ENCODE measurements around the gene BLMH. TPM values are rescaled to one million over a fixed set of nuclear protein-coding genes. Genes with fewer than 3 reads are reported as not detected.

Gene BLMH
- total RNA-seq, 1 donor from 2014 or later = 98.8 TPM

DNA sequence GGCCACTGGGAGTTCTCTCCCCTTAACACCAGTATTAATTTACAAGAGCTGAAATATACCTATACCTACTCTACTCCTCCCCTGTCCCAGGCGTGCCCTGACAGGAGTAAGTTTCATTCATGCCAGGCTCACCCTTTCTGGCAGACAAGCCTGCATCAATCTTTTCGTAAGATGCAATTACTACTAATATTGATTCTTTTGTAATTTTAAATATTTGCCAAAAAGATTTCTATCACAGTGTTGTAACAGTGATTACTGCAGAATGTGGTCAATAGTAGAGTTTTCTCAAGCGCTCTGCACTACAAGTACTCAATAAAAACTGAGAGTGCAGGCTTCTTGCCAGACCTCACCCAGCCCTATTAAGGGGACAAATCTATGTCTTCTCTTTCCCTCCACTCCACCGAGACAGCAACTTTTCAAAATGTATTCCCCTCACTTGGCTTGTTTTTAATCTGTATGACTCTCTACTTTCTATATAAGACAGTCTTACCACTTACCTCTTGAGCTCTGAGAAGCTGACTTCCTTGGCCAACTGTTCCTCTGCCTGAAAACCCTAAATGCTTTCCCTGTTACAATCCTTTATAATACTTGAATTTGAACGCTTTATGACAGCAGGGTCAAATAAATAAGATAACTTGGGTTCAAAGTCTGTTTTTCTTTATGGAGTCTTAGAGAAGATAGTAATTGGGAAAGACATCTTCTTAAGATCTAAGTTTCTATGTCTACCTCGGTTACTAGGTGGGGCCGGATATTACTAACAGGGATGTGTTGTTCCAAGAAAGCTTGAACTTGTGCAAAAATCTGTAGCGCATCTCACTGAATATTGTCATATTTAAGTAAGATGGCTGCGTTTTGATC lies 42.0 kb upstream of the BLMH start, which contains the start of gene TMIGD1:
TMIGD1 (minus strand) TSS at position 555 of the 858 bp plus-strand sequence. CDS start 1,924 bp downstream, outside the sequence.
- Histone ChIP-seq H4K20me1 (ENCODE audit: low read depth) (no peaks in the 10 kb centered on the region), H3F3A (ENCODE audit: low read depth) (no peaks in the 10 kb centered on the region), H3K9me3 (ENCODE audit: low read depth) (no peaks in the 10 kb centered on the region), H3K27ac (no peak within 1 kb of the TSS), H3K4me1 (no peaks in the 10 kb centered on the region), H3K4me3 (no peak within 1 kb of the TSS), H3K79me2 (ENCODE audit: low read depth) (no peaks in the 10 kb centered on the region), H3K4me2 (no peak within 1 kb of the TSS), H3K9ac (no peak within 1 kb of the TSS), H3K27me3 (peaks cover 3% of the 10 kb centered on the region), H3K36me3 (no peaks in the 10 kb centered on the region), H2AFZ (replicated peaks) (no peak within 1 kb of the TSS)
- Mint-ChIP-seq H3K36me3 (no peaks in the 10 kb centered on the region), H3K4me3 (no peak within 1 kb of the TSS), H3K4me1 (peaks cover 2% of the 10 kb centered on the region), H3K27ac (no peak within 1 kb of the TSS), H3K9me3 (no peaks in the 10 kb centered on the region), H3K27me3 (ENCODE audit: insufficient read depth, low read depth) (peaks cover 7% of the 10 kb centered on the region)
- TF ChIP-seq, protein P1, sequence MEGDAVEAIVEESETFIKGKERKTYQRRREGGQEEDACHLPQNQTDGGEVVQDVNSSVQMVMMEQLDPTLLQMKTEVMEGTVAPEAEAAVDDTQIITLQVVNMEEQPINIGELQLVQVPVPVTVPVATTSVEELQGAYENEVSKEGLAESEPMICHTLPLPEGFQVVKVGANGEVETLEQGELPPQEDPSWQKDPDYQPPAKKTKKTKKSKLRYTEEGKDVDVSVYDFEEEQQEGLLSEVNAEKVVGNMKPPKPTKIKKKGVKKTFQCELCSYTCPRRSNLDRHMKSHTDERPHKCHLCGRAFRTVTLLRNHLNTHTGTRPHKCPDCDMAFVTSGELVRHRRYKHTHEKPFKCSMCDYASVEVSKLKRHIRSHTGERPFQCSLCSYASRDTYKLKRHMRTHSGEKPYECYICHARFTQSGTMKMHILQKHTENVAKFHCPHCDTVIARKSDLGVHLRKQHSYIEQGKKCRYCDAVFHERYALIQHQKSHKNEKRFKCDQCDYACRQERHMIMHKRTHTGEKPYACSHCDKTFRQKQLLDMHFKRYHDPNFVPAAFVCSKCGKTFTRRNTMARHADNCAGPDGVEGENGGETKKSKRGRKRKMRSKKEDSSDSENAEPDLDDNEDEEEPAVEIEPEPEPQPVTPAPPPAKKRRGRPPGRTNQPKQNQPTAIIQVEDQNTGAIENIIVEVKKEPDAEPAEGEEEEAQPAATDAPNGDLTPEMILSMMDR (IDR thresholded peaks at IDR 0.05) = no peak
- TF ChIP-seq EZH2phosphoT487 (IDR thresholded peaks at IDR 0.05) (no peak), EZH2 (IDR thresholded peaks at IDR 0.05) (no peak)
- no peak for DNase-seq (ENCODE audit: low spot score)

- Mint-ChIP-seq H3K27ac (no peak overlapping the region), H3K27me3 (ENCODE audit: insufficient read depth, low read depth) (peaks cover 8% of the 10 kb centered on the region), H3K9me3 (no peaks in the 10 kb centered on the region), H3K4me3 (no peak overlapping the region), H3K4me1 (no peaks in the 10 kb centered on the region), H3K36me3 (no peaks in the 10 kb centered on the region)
- Histone ChIP-seq H3K9me3 (ENCODE audit: low read depth) (no peaks in the 10 kb centered on the region), H3K79me2 (ENCODE audit: low read depth) (no peaks in the 10 kb centered on the region), H3K4me1 (no peaks in the 10 kb centered on the region), H3K9ac (no peak overlapping the region), H3K36me3 (no peaks in the 10 kb centered on the region), H3F3A (ENCODE audit: low read depth) (no peaks in the 10 kb centered on the region), H2AFZ (replicated peaks) (no peak overlapping the region), H3K4me2 (no peak overlapping the region), H3K27me3 (no peaks in the 10 kb centered on the region), H3K27ac (no peak overlapping the region), H4K20me1 (ENCODE audit: low read depth) (no peaks in the 10 kb centered on the region), H3K4me3 (no peak overlapping the region)
- no peak for DNase-seq (ENCODE audit: low spot score)
- no peak for TF ChIP-seq EZH2 (IDR thresholded peaks at IDR 0.05)
- no peak for TF ChIP-seq EZH2phosphoT487 (IDR thresholded peaks at IDR 0.05)
- TF ChIP-seq, protein P1 (IDR thresholded peaks at IDR 0.05) = no peak
Measured at GRCh38 chr17:30332057-30332542, 40.4 kb upstream of the BLMH start.

DNA sequence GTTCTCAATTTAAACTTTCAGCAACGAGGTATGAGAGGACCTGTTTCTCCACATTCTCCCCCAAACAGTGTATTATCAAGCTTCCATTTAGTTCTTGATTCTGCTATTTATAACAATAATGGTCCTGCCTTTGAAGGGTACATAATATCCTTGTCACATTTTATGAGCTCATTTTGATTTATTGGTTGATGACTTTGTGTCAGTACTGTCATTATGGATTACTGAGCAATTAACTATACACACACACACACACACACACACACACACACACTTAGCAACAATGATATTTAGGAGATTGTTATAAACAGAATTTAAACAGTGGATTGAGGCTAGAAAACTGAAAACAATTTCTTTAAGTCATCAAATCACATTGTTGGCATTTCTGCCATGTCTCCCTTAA lies 35.1 kb upstream of the BLMH start:
- Histone ChIP-seq H3K4me2 (no peak overlapping the region), H3K9ac (no peak overlapping the region), H3K79me2 (ENCODE audit: low read depth) (no peaks in the 10 kb centered on the region), H4K20me1 (ENCODE audit: low read depth) (no peaks in the 10 kb centered on the region), H3K36me3 (no peaks in the 10 kb centered on the region), H2AFZ (replicated peaks) (no peak overlapping the region), H3F3A (ENCODE audit: low read depth) (no peaks in the 10 kb centered on the region), H3K27me3 (no peaks in the 10 kb centered on the region), H3K4me1 (no peaks in the 10 kb centered on the region), H3K4me3 (no peak overlapping the region), H3K27ac (no peak overlapping the region), H3K9me3 (ENCODE audit: low read depth) (no peaks in the 10 kb centered on the region)
- TF ChIP-seq, protein P1 (IDR thresholded peaks at IDR 0.05) = no peak
- TF ChIP-seq EZH2 (IDR thresholded peaks at IDR 0.05) (no peak), EZH2phosphoT487 (IDR thresholded peaks at IDR 0.05) (no peak)
- Mint-ChIP-seq H3K4me1 (peaks cover 3% of the 10 kb centered on the region), H3K27me3 (ENCODE audit: insufficient read depth, low read depth) (peaks cover 4% of the 10 kb centered on the region), H3K27ac (no peak overlapping the region), H3K4me3 (no peak overlapping the region), H3K9me3 (no peaks in the 10 kb centered on the region), H3K36me3 (no peaks in the 10 kb centered on the region)
- DNase-seq (ENCODE audit: low spot score) = no peak
